HepG2 (cell line): ENCODE measurements around the gene TACC3. TPM values are rescaled to one million over a fixed set of nuclear protein-coding genes. Genes with fewer than 3 reads are reported as not detected.

ENCODE experiments used
- CC2D1A ChIP-seq: sonication (generic); formaldehyde crosslinking; IDR thresholded peaks from 2 replicates; pipeline ENCODE4 v1.8.1; 2023; ENCODE audit warnings: mild to moderate bottlenecking, missing genetic modification reagents
- HIVEP1 ChIP-seq: sonication (generic); formaldehyde crosslinking; IDR thresholded peaks from 2 replicates; pipeline ENCODE4 v1.4.0; 2020; ENCODE audit warnings: mild to moderate bottlenecking, missing genetic modification reagents
- HMGA1 ChIP-seq: sonication (generic); formaldehyde crosslinking; conservative IDR thresholded peaks from 2 replicates; pipeline ENCODE4 v1.4.0; 2020; ENCODE audit warnings: missing genetic modification reagents
- HOXA9 ChIP-seq: sonication (generic); formaldehyde crosslinking; IDR thresholded peaks from 2 replicates; pipeline ENCODE4 v1.8.1; 2022; ENCODE audit warnings: missing genetic modification reagents, mild to moderate bottlenecking, moderate library complexity, borderline replicate concordance
- KDM6A ChIP-seq: IDR thresholded peaks from 2 replicates; pipeline ENCODE4 v1.6.1; 2016; ENCODE audit warnings: low read depth
- KLF12 ChIP-seq: sonication (generic); formaldehyde crosslinking; IDR thresholded peaks from 2 replicates; pipeline ENCODE4 v1.4.0; 2020; ENCODE audit warnings: missing genetic modification reagents, borderline replicate concordance
- MAFK ChIP-seq, 2 experiments: IDR thresholded peaks in 1 of 2; conservative IDR thresholded peaks in 1 of 2; 2 replicates each; pipeline ENCODE4 v1.6.1; 2011; ENCODE audit warnings: improper control_type of control experiment in 2 of 2, low read length in 2 of 2
- MBNL3 ChIP-seq: fragments of 250-450 bp; sonication (Bioruptor Pico); conservative IDR thresholded peaks from 2 replicates; pipeline ENCODE4 v1.8.0; 2022; ENCODE audit warnings: mild to moderate bottlenecking, inconsistent platforms
- MIXL1 ChIP-seq: IDR thresholded peaks from 2 replicates; pipeline ENCODE4 v1.6.1; 2016
- NCOA1 ChIP-seq: sonication (generic); formaldehyde crosslinking; IDR thresholded peaks from 2 replicates; pipeline ENCODE4 v1.9.0; 2021; ENCODE audit warnings: missing genetic modification reagents
- NR1H2 ChIP-seq: sonication (generic); formaldehyde crosslinking; IDR thresholded peaks from 2 replicates; pipeline ENCODE4 v1.8.1; 2022; ENCODE audit warnings: low read depth, missing genetic modification reagents, borderline replicate concordance
- PHB2 ChIP-seq: fragments of 450-650 bp; IDR thresholded peaks from 2 replicates; pipeline ENCODE4 v1.6.1; 2018; ENCODE audit not compliant: partially characterized antibody
- PITX1 ChIP-seq: sonication (generic); formaldehyde crosslinking; IDR thresholded peaks from 2 replicates; pipeline ENCODE4 v1.5.1; 2020; ENCODE audit warnings: mild to moderate bottlenecking, missing genetic modification reagents
- RAD51 ChIP-seq: fragments of 450-650 bp; IDR thresholded peaks from 2 replicates; pipeline ENCODE4 v1.6.1; 2016; ENCODE audit warnings: borderline replicate concordance
- SIN3A ChIP-seq: IDR thresholded peaks from 2 replicates; pipeline ENCODE4 v1.6.1; 2011; ENCODE audit warnings: low read depth, mild to moderate bottlenecking, control low read depth, low read length, borderline replicate concordance
- TEAD3 ChIP-seq: optimal IDR thresholded peaks from 2 replicates; pipeline ENCODE3; 2016; ENCODE audit warnings: borderline replicate concordance
- TIGD3 ChIP-seq: sonication (generic); formaldehyde crosslinking; IDR thresholded peaks from 2 replicates; pipeline ENCODE4 v1.5.1; 2020; ENCODE audit warnings: mild to moderate bottlenecking, missing genetic modification reagents, borderline replicate concordance
- ZC3H4 ChIP-seq: sonication (generic); formaldehyde crosslinking; IDR thresholded peaks from 2 replicates; pipeline ENCODE4 v1.4.0; 2020; ENCODE audit warnings: missing genetic modification reagents, borderline replicate concordance
- ZEB1 ChIP-seq: IDR thresholded peaks from 2 replicates; pipeline ENCODE4 v1.6.1; 2012; ENCODE audit warnings: mild to moderate bottlenecking, low read depth, inconsistent platforms; ENCODE audit not compliant: insufficient replicate concordance
- ZFAT ChIP-seq: sonication (generic); formaldehyde crosslinking; conservative IDR thresholded peaks from 2 replicates; pipeline ENCODE4 v1.8.1; 2023; ENCODE audit warnings: missing genetic modification reagents, inconsistent platforms
- ZNF20 ChIP-seq: sonication (generic); formaldehyde crosslinking; IDR thresholded peaks from 2 replicates; pipeline ENCODE4 v1.4.0; 2020; ENCODE audit warnings: mild to moderate bottlenecking, moderate library complexity, missing genetic modification reagents
- ZNF292 ChIP-seq: sonication (generic); formaldehyde crosslinking; IDR thresholded peaks from 2 replicates; pipeline ENCODE4 v1.8.1; 2022; ENCODE audit warnings: mild to moderate bottlenecking, low read depth, missing genetic modification reagents, borderline replicate concordance
- ZNF317 ChIP-seq: sonication (generic); formaldehyde crosslinking; IDR thresholded peaks from 2 replicates; pipeline ENCODE4 v1.5.0; 2020; ENCODE audit warnings: mild to moderate bottlenecking, missing genetic modification reagents
- ZNF589 ChIP-seq: sonication (generic); formaldehyde crosslinking; conservative IDR thresholded peaks from 2 replicates; pipeline ENCODE4 v1.8.0; 2022; ENCODE audit warnings: mild to moderate bottlenecking, moderate library complexity, missing genetic modification reagents
- ZNF691 ChIP-seq: sonication (generic); formaldehyde crosslinking; IDR thresholded peaks from 2 replicates; pipeline ENCODE4 v1.4.0; 2020; ENCODE audit warnings: missing genetic modification reagents, low read depth, mild to moderate bottlenecking, borderline replicate concordance
- ZNF772 ChIP-seq: sonication (generic); formaldehyde crosslinking; IDR thresholded peaks from 2 replicates; pipeline ENCODE4 v1.5.0; 2020; ENCODE audit warnings: mild to moderate bottlenecking, missing genetic modification reagents
- ZNF773 ChIP-seq: sonication (generic); formaldehyde crosslinking; IDR thresholded peaks from 2 replicates; pipeline ENCODE4 v1.4.0; 2020; ENCODE audit warnings: missing genetic modification reagents, borderline replicate concordance
- polyA plus RNA-seq, 8 experiments: library from polyadenylated mRNA; depleted of rRNA in 3 of 8; stranded (reverse) in 7 of 8; unstranded in 1 of 8; fragments of >200 nt; fragmentation: Illumina TruSeq in 4 of 8; extraction: Trizol in 4 of 8; gene quantifications; 2 replicates each; pipeline versions ENCODE4 v1.2.1 to v1.2.3, GENCODE V29; 2011 to 2016; ENCODE audit warnings: low read depth in 4 of 8, missing spikeins in 1 of 8, mixed read lengths in 1 of 8; ENCODE audit not compliant: insufficient read depth in 1 of 8
- total RNA-seq, 5 experiments: library from RNA; depleted of rRNA; stranded (reverse); fragments of >200 nt; fragmentation: Illumina TruSeq; extraction: Trizol; gene quantifications; 2 replicates each; pipeline ENCODE4 v1.2.3, GENCODE V29; 2016; ENCODE audit warnings: low read depth in 1 of 5
- TF ChIP-seq, protein P1 (sequence below): sonication (generic); formaldehyde crosslinking; IDR thresholded peaks from 2 replicates; pipeline ENCODE4 v1.4.0; 2020; ENCODE audit warnings: mild to moderate bottlenecking, missing genetic modification reagents
- TF ChIP-seq, protein P2 (sequence below): sonication (generic); formaldehyde crosslinking; IDR thresholded peaks from 2 replicates; pipeline ENCODE4 v1.4.0; 2020; ENCODE audit warnings: mild to moderate bottlenecking, missing genetic modification reagents

Gene TACC3
- total and polyA plus RNA-seq, 2 of the 13 experiments (the other 11 are each of a cell fraction or from before 2014, with no cell fraction given) = 20.3 to 21.2 TPM

GRCh38 chr4:1777822-1778641 is 56.7 kb downstream of the TACC3 start (continued):
- TF ChIP-seq ZNF773 (peak; percentile 57; the same call in 1 of the 2 replicates), PITX1 (CRISPR knock-in tag) (no peak), RAD51 (no peak), MAFK (conservative IDR thresholded peaks at IDR 0.05 in 1 of 2, IDR thresholded peaks at IDR 0.05 in 1 of 2; ENCODE audit: low read length in 2 of 2) (no peak), ZNF772 (CRISPR knock-in tag) (no peak), KDM6A (no peak), CC2D1A (CRISPR knock-in tag) (no peak), ZNF20 (CRISPR knock-in tag) (no peak), ZNF691 (no peak), NCOA1 (CRISPR knock-in tag) (no peak; the same call in 1 of the 2 replicates), HIVEP1 (CRISPR knock-in tag) (no peak; the same call in 1 of the 2 replicates), MIXL1 (CRISPR knock-in tag) (no peak), ZFAT (CRISPR knock-in tag) (no peak), TIGD3 (CRISPR knock-in tag) (no peak; the same call in 1 of the 2 replicates), SIN3A (no peak), TEAD3 (CRISPR knock-in tag) (peak; percentile 88), KLF12 (CRISPR knock-in tag) (peak; percentile 66; the same call in 1 of the 2 replicates), ZNF317 (CRISPR knock-in tag) (no peak), PHB2 (no peak), HOXA9 (CRISPR knock-in tag) (no peak), ZNF589 (CRISPR knock-in tag) (no peak), ZEB1 (no peak), ZC3H4 (CRISPR knock-in tag) (no peak), MBNL3 (CRISPR knock-in tag) (no peak), NR1H2 (CRISPR knock-in tag) (no peak), HMGA1 (CRISPR knock-in tag) (no peak), ZNF292 (no peak)
- TF ChIP-seq, protein P1, sequence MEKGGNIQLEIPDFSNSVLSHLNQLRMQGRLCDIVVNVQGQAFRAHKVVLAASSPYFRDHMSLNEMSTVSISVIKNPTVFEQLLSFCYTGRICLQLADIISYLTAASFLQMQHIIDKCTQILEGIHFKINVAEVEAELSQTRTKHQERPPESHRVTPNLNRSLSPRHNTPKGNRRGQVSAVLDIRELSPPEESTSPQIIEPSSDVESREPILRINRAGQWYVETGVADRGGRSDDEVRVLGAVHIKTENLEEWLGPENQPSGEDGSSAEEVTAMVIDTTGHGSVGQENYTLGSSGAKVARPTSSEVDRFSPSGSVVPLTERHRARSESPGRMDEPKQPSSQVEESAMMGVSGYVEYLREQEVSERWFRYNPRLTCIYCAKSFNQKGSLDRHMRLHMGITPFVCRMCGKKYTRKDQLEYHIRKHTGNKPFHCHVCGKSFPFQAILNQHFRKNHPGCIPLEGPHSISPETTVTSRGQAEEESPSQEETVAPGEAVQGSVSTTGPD (CRISPR knock-in tag) = no peak
- TF ChIP-seq, protein P2, sequence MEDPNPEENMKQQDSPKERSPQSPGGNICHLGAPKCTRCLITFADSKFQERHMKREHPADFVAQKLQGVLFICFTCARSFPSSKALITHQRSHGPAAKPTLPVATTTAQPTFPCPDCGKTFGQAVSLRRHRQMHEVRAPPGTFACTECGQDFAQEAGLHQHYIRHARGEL (CRISPR knock-in tag) = no peak
